Measurements from ENCODE around the gene DUSP10. TPM values are rescaled to one million over a fixed set of nuclear protein-coding genes. Genes with fewer than 3 reads are reported as not detected.

DUSP10 gene
- polyA plus RNA-seq, 3 donors = 10.4 to 41.1 (median 12.7) TPM

DNA sequence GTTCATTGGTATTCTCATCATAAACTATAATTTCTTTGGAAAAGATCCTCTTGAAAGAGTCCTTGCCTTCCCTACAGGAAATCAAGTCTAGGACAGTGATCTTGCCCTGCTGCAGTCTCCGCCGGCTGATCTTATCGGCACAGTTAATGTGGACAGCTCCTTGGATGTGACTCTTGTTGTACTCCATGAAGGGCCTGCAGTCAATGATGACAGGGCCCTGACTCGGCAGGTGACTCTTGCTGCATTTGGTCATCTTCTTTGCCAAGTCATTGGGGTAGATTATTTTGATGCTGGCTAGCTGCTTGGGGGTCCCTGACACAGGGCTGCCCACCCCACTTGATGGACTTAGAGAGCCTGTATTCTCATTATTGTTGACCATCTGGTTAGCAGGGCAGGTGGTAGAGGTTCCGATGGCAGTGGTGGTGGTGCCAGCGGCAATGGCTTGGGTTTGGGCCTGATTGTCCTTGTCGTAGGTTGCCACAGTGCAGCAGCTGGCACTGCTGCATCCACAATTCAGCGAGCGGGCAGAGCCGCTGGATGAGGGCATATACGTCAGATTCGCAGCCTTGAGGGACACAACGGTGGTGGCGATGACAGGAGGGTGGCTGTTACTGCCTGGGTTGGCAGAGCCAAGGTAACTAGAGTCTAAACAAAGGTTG, 2.7 kb downstream of the DUSP10 start:
- intact Hi-C loops (cut with micrococcal nuclease) = loop anchor here in 1 of 2 donors (5.0 kb wide), 1 partner anchor 37 kb away; no protein-coding TSS in a partner anchor
- no peaks in the 10 kb centered on the region for H3K27me3 ChIP-seq (ENCODE audit: control insufficient read depth in 2 of 2, insufficient read depth in 2 of 2, low read length in 2 of 2)
- H3K4me2 ChIP-seq (replicated peaks; ENCODE audit: extremely low read depth, low read length, poor library complexity, severe bottlenecking) = peak overlapping the region; percentile 9
- Mint-ChIP-seq H3K4me3 (peak overlapping the region in 1 of 2 donors; percentile 39), H3K27me3 (ENCODE audit: low read depth in 3 of 3) (no peaks in the 10 kb centered on the region), H3K9me3 (peaks cover 0 to 4% (median 0%) of the 10 kb centered on the region in 7 donors), H3K4me1 (peaks cover 20% of the 10 kb centered on the region), H3K27ac (peak overlapping the region in 3 of 7 donors; percentile 41 to 81 (median 42)), H3K36me3 (peaks cover 38 to 43% of the 10 kb centered on the region in 2 donors)
- no peak overlapping the region for H2AFZ ChIP-seq (ENCODE audit: insufficient read depth, low read depth, low read length, poor library complexity, severe bottlenecking)
- no peak overlapping the region for H3K9ac ChIP-seq (ENCODE audit: insufficient read depth, low read length, poor library complexity, severe bottlenecking)
- H3K27ac ChIP-seq (ENCODE audit: low read depth in 1 of 2, low read length in 2 of 2) = no peak overlapping the region
- H3K4me1 ChIP-seq (ENCODE audit: control insufficient read depth in 1 of 2, insufficient read depth in 2 of 2, low read length in 2 of 2) = peaks cover 54 to 73% of the 10 kb centered on the region in 2 donors
- peaks cover 27 to 37% of the 10 kb centered on the region in 2 donors for H3K36me3 ChIP-seq (replicated peaks in 1 of 2; ENCODE audit: control insufficient read depth in 1 of 2, insufficient read depth in 2 of 2, low read length in 2 of 2)
- 98% methylated on average over 14 of the region's 14 CpGs for WGBS (ENCODE audit: insufficient coverage)
- H3K4me3 ChIP-seq (replicated peaks in 1 of 3; ENCODE audit: low read depth in 2 of 3, low read length in 3 of 3) = peak overlapping the region in 1 of 3 experiments; percentile 99
- H3K9me3 ChIP-seq (replicated peaks in 1 of 2; ENCODE audit: control insufficient read depth in 1 of 2, insufficient read depth in 1 of 2, low read length in 2 of 2) = no peaks in the 10 kb centered on the region
- H4K20me1 ChIP-seq (ENCODE audit: insufficient read depth, low read length) = peaks cover 59% of the 10 kb centered on the region
- no peak for DNase-seq
- peaks cover 75% of the 10 kb centered on the region for H3K79me2 ChIP-seq (ENCODE audit: insufficient read depth, low read length)
- TF ChIP-seq, protein P1, sequence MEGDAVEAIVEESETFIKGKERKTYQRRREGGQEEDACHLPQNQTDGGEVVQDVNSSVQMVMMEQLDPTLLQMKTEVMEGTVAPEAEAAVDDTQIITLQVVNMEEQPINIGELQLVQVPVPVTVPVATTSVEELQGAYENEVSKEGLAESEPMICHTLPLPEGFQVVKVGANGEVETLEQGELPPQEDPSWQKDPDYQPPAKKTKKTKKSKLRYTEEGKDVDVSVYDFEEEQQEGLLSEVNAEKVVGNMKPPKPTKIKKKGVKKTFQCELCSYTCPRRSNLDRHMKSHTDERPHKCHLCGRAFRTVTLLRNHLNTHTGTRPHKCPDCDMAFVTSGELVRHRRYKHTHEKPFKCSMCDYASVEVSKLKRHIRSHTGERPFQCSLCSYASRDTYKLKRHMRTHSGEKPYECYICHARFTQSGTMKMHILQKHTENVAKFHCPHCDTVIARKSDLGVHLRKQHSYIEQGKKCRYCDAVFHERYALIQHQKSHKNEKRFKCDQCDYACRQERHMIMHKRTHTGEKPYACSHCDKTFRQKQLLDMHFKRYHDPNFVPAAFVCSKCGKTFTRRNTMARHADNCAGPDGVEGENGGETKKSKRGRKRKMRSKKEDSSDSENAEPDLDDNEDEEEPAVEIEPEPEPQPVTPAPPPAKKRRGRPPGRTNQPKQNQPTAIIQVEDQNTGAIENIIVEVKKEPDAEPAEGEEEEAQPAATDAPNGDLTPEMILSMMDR (IDR thresholded peaks at IDR 0.05) = no peak

DNA sequence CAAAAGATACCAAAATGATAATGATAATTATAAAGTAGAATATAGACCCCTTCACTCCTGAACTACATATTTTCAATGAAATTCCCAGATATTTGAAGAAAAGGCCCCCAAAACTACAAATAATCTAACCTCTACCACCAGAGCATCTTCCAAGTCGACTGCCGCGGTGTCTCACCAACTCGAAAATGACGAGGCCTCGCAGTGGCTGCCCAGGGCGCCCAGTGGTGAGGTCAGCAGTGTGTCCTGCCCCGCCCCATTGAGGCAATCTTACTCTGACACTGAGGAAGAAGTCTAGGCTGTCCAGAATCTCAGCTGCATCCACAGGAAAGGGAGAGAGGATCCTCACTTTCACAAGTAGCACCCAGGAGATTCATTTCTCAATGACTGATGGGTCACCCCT, 5.2 kb downstream of the DUSP10 start:
- peak overlapping the region in 1 of 2 donors; percentile 18 for H3K4me3 Mint-ChIP-seq
- Histone ChIP-seq H2AFZ (ENCODE audit: insufficient read depth, low read depth, low read length, poor library complexity, severe bottlenecking) (no peak overlapping the region), H3K4me3 (replicated peaks in 1 of 3; ENCODE audit: low read depth in 2 of 3, low read length in 3 of 3) (no peak overlapping the region), H3K36me3 (replicated peaks in 1 of 2; ENCODE audit: control insufficient read depth in 1 of 2, insufficient read depth in 2 of 2, low read length in 2 of 2) (peaks cover 27 to 54% of the 10 kb centered on the region in 2 donors), H4K20me1 (ENCODE audit: insufficient read depth, low read length) (peaks cover 77% of the 10 kb centered on the region), H3K4me2 (replicated peaks; ENCODE audit: extremely low read depth, low read length, poor library complexity, severe bottlenecking) (no peak overlapping the region), H3K27me3 (ENCODE audit: control insufficient read depth in 2 of 2, insufficient read depth in 2 of 2, low read length in 2 of 2) (no peaks in the 10 kb centered on the region), H3K9ac (ENCODE audit: insufficient read depth, low read length, poor library complexity, severe bottlenecking) (no peak overlapping the region), H3K79me2 (ENCODE audit: insufficient read depth, low read length) (peaks cover 99% of the 10 kb centered on the region), H3K4me1 (ENCODE audit: control insufficient read depth in 1 of 2, insufficient read depth in 2 of 2, low read length in 2 of 2) (peaks cover 60 to 73% of the 10 kb centered on the region in 2 donors), H3K9me3 (replicated peaks in 1 of 2; ENCODE audit: control insufficient read depth in 1 of 2, insufficient read depth in 1 of 2, low read length in 2 of 2) (no peaks in the 10 kb centered on the region), H3K27ac (ENCODE audit: low read depth in 1 of 2, low read length in 2 of 2) (no peak overlapping the region)
- TF ChIP-seq, protein P1 (IDR thresholded peaks at IDR 0.05) = no peak
- H3K27ac Mint-ChIP-seq = peak overlapping the region in 2 of 7 donors; percentile 10 to 43
- no peaks in the 10 kb centered on the region for H3K27me3 Mint-ChIP-seq (ENCODE audit: low read depth in 3 of 3)
- peaks cover 0 to 4% (median 0%) of the 10 kb centered on the region in 7 donors for H3K9me3 Mint-ChIP-seq
- no peak for DNase-seq
- peaks cover 25% of the 10 kb centered on the region for H3K4me1 Mint-ChIP-seq
- peaks cover 52 to 55% of the 10 kb centered on the region in 2 donors for H3K36me3 Mint-ChIP-seq
- WGBS (ENCODE audit: insufficient coverage) = no CpG with 5 or more reads among the region's 8 CpGs
- intact Hi-C loops (cut with micrococcal nuclease) = loop anchor here in 1 of 2 donors (5.0 kb wide), 1 partner anchor 34 kb away; no protein-coding TSS in a partner anchor
